Measurements from ENCODE around the gene C3orf33.

C3orf33 gene

GRCh38 chr3:155741603-155742002 is 64.5 kb downstream of the C3orf33 start:
- no peak for DNase-seq (ENCODE audit: low read depth)

- DNase-seq (ENCODE audit: low read depth): no peak
Measured at GRCh38 chr3:155741101-155741500, 65.0 kb downstream of the C3orf33 start.

- DNase-seq (ENCODE audit: low read depth): no peak
Measured at GRCh38 chr3:155739154-155739553, 66.9 kb downstream of the C3orf33 start.

GRCh38 chr3:155738580-155739076 is 67.5 kb downstream of the C3orf33 start:
- DNase-seq (ENCODE audit: low read depth): no peak

GRCh38 chr3:155737844-155738460 is 68.1 kb downstream of the C3orf33 start:
- no peak for DNase-seq (ENCODE audit: low read depth)

- DNase-seq (ENCODE audit: low read depth): no peak
Measured at GRCh38 chr3:155736381-155736780, 69.7 kb downstream of the C3orf33 start.

GRCh38 chr3:155730843-155731242 is 75.2 kb downstream of the C3orf33 start:
- no peak for DNase-seq (ENCODE audit: low read depth)

GRCh38 chr3:155727836-155728235 is 78.2 kb downstream of the C3orf33 start:
- no peak for DNase-seq (ENCODE audit: low read depth)

GRCh38 chr3:155714295-155714718 is 91.8 kb downstream of the C3orf33 start:
- DNase-seq (ENCODE audit: low read depth): no peak
